ENCODE measurements around the gene ZFAND3.

ZFAND3 gene

GRCh38 chr6:38179794-38180430, 360.4 kb downstream of the ZFAND3 start:
- ChIA-PET POLR2A (no interaction called here), CTCF (no interaction called here)
- DNase-seq (ENCODE audit: extremely low spot score) = no peak
- TF ChIP-seq LEF1 (IDR thresholded peaks at IDR 0.05; ENCODE audit: borderline replicate concordance) = no peak
- TF ChIP-seq PKNOX1 (IDR thresholded peaks at IDR 0.05) = no peak
- no peak for TF ChIP-seq FOXA1 (IDR thresholded peaks at IDR 0.05)
- no peak for TF ChIP-seq BHLHE40 (IDR thresholded peaks at IDR 0.05; ENCODE audit: borderline replicate concordance)
- TF ChIP-seq ELF4 (IDR thresholded peaks at IDR 0.05) = no peak
- no peak for TF ChIP-seq TARDBP (IDR thresholded peaks at IDR 0.05)
- TF ChIP-seq SP1 (IDR thresholded peaks at IDR 0.05) = no peak
- no peak for TF ChIP-seq L3MBTL2 (conservative IDR thresholded peaks at IDR 0.05)
- TF ChIP-seq ARNT (IDR thresholded peaks at IDR 0.05) = no peak
- no peak for TF ChIP-seq SUZ12 (IDR thresholded peaks at IDR 0.05)
- TF ChIP-seq HDGF (IDR thresholded peaks at IDR 0.05; ENCODE audit: borderline replicate concordance) = no peak
- no peak for TF ChIP-seq CTBP1 (IDR thresholded peaks at IDR 0.05; ENCODE audit: borderline replicate concordance)
- TF ChIP-seq NFRKB (IDR thresholded peaks at IDR 0.05) = no peak
- no peak for TF ChIP-seq FOXK2 (IDR thresholded peaks at IDR 0.05)
- TF ChIP-seq FOXM1 (IDR thresholded peaks at IDR 0.05; ENCODE audit: borderline replicate concordance) = no peak
- TF ChIP-seq ZNF384 (IDR thresholded peaks at IDR 0.05) = no peak

GRCh38 chr6:38180586-38180985, 361.1 kb downstream of the ZFAND3 start:
- no peak for DNase-seq (ENCODE audit: extremely low spot score)
- no peak for TF ChIP-seq SUZ12 (IDR thresholded peaks at IDR 0.05)
- TF ChIP-seq LEF1 (IDR thresholded peaks at IDR 0.05; ENCODE audit: borderline replicate concordance) = no peak
- no peak for TF ChIP-seq BHLHE40 (IDR thresholded peaks at IDR 0.05; ENCODE audit: borderline replicate concordance)
- TF ChIP-seq SP1 (IDR thresholded peaks at IDR 0.05) = no peak
- TF ChIP-seq ARNT (IDR thresholded peaks at IDR 0.05) = no peak
- TF ChIP-seq L3MBTL2 (conservative IDR thresholded peaks at IDR 0.05) = no peak
- TF ChIP-seq HDGF (IDR thresholded peaks at IDR 0.05; ENCODE audit: borderline replicate concordance) = no peak
- no peak for TF ChIP-seq NFRKB (IDR thresholded peaks at IDR 0.05)
- TF ChIP-seq FOXM1 (IDR thresholded peaks at IDR 0.05; ENCODE audit: borderline replicate concordance) = no peak
- TF ChIP-seq ELF4 (IDR thresholded peaks at IDR 0.05) = no peak
- TF ChIP-seq CTBP1 (IDR thresholded peaks at IDR 0.05; ENCODE audit: borderline replicate concordance) = no peak
- no peak for TF ChIP-seq FOXA1 (IDR thresholded peaks at IDR 0.05)
- TF ChIP-seq ZNF384 (IDR thresholded peaks at IDR 0.05) = no peak
- TF ChIP-seq PKNOX1 (IDR thresholded peaks at IDR 0.05) = no peak
- TF ChIP-seq TARDBP (IDR thresholded peaks at IDR 0.05) = no peak
- no peak for TF ChIP-seq FOXK2 (IDR thresholded peaks at IDR 0.05)
- CTCF ChIA-PET = interaction anchor here (0.8 kb wide), 1 partner anchor 331 kb away, joined by 3 read pairs; no protein-coding TSS in a partner anchor
- POLR2A ChIA-PET = no interaction called here

- CTCF ChIA-PET = no interaction called here
- TF ChIP-seq FOXM1 (IDR thresholded peaks at IDR 0.05; ENCODE audit: borderline replicate concordance) (no peak), FOXA1 (IDR thresholded peaks at IDR 0.05) (no peak), TARDBP (IDR thresholded peaks at IDR 0.05) (no peak), PKNOX1 (IDR thresholded peaks at IDR 0.05) (no peak), HDGF (IDR thresholded peaks at IDR 0.05; ENCODE audit: borderline replicate concordance) (no peak), SP1 (IDR thresholded peaks at IDR 0.05) (no peak), ARNT (IDR thresholded peaks at IDR 0.05) (no peak), LEF1 (IDR thresholded peaks at IDR 0.05; ENCODE audit: borderline replicate concordance) (no peak), NFRKB (IDR thresholded peaks at IDR 0.05) (no peak), SUZ12 (IDR thresholded peaks at IDR 0.05) (no peak), CTBP1 (IDR thresholded peaks at IDR 0.05; ENCODE audit: borderline replicate concordance) (no peak), BHLHE40 (IDR thresholded peaks at IDR 0.05; ENCODE audit: borderline replicate concordance) (no peak), FOXK2 (IDR thresholded peaks at IDR 0.05) (no peak), ELF4 (IDR thresholded peaks at IDR 0.05) (no peak), L3MBTL2 (conservative IDR thresholded peaks at IDR 0.05) (no peak)
Measured at GRCh38 chr6:38182426-38182825, 362.9 kb downstream of the ZFAND3 start.

GRCh38 chr6:38183856-38184584, 364.5 kb downstream of the ZFAND3 start:
- TF ChIP-seq LEF1 (IDR thresholded peaks at IDR 0.05; ENCODE audit: borderline replicate concordance) (no peak), HDGF (IDR thresholded peaks at IDR 0.05; ENCODE audit: borderline replicate concordance) (no peak), CTBP1 (IDR thresholded peaks at IDR 0.05; ENCODE audit: borderline replicate concordance) (no peak), NFRKB (IDR thresholded peaks at IDR 0.05) (no peak), ELF4 (IDR thresholded peaks at IDR 0.05) (no peak)
- POLR2A ChIA-PET = no interaction called here
- CTCF ChIA-PET = no interaction called here
- DNase-seq (ENCODE audit: extremely low spot score) = no peak

More at GRCh38 chr6:38182426-38182825, 362.9 kb downstream of the ZFAND3 start:
- POLR2A ChIA-PET = no interaction called here
- no peak for DNase-seq (ENCODE audit: extremely low spot score)

- POLR2A ChIA-PET = no interaction called here
- TF ChIP-seq SP1 (IDR thresholded peaks at IDR 0.05) = no peak
- TF ChIP-seq HDGF (IDR thresholded peaks at IDR 0.05; ENCODE audit: borderline replicate concordance) = no peak
- TF ChIP-seq ZNF384 (IDR thresholded peaks at IDR 0.05) = no peak
- no peak for TF ChIP-seq FOXA1 (IDR thresholded peaks at IDR 0.05)
- TF ChIP-seq CTBP1 (IDR thresholded peaks at IDR 0.05; ENCODE audit: borderline replicate concordance) = no peak
- no peak for TF ChIP-seq ELF4 (IDR thresholded peaks at IDR 0.05)
- no peak for TF ChIP-seq L3MBTL2 (conservative IDR thresholded peaks at IDR 0.05)
- TF ChIP-seq FOXK2 (IDR thresholded peaks at IDR 0.05) = no peak
- no peak for DNase-seq (ENCODE audit: extremely low spot score)
- CTCF ChIA-PET = no interaction called here
Measured at GRCh38 chr6:38184585-38185080, 365.1 kb downstream of the ZFAND3 start.
